HL-60 (cell line): Measurements from ENCODE around the gene GALK2.

Experiments
- GABPA ChIP-seq: IDR thresholded peaks from 2 replicates; pipeline ENCODE4 v1.6.1; 2012; ENCODE audit warnings: low read depth
- POLR2AphosphoS5 ChIP-seq: IDR thresholded peaks from 2 replicates; pipeline ENCODE4 v1.6.1; 2012; ENCODE audit warnings: low read depth
- TF ChIP-seq, protein P1 (sequence below): IDR thresholded peaks from one replicate; pipeline ENCODE4 v1.5.1; 2011; ENCODE audit warnings: low read length, control low read depth, inconsistent platforms; ENCODE audit not compliant: insufficient read depth
- TF ChIP-seq, protein P2 (sequence below): IDR thresholded peaks from 2 replicates; pipeline ENCODE4 v1.6.1; 2012; ENCODE audit warnings: low read depth; ENCODE audit not compliant: insufficient replicate concordance

DNA sequence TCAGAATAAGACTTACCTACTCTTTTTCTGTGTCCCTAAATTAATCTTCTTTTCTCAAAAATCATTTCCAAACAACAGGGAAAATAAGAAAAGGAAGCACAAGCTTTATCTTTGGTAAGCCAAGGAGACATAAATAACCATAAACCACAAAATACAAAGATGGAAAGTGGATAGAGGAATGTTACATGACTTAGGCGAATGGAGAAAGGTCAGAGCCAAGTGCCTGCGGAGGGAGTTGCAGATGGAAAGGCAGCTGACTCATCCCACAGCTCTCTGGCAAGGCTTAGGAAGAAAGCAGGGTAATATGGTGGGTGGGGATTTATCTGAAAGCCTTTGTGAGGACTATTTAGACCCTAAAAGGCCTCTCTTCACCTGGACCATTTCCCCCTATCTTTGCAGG lies 72.8 kb downstream of the GALK2 start:
- TF ChIP-seq, protein P1, sequence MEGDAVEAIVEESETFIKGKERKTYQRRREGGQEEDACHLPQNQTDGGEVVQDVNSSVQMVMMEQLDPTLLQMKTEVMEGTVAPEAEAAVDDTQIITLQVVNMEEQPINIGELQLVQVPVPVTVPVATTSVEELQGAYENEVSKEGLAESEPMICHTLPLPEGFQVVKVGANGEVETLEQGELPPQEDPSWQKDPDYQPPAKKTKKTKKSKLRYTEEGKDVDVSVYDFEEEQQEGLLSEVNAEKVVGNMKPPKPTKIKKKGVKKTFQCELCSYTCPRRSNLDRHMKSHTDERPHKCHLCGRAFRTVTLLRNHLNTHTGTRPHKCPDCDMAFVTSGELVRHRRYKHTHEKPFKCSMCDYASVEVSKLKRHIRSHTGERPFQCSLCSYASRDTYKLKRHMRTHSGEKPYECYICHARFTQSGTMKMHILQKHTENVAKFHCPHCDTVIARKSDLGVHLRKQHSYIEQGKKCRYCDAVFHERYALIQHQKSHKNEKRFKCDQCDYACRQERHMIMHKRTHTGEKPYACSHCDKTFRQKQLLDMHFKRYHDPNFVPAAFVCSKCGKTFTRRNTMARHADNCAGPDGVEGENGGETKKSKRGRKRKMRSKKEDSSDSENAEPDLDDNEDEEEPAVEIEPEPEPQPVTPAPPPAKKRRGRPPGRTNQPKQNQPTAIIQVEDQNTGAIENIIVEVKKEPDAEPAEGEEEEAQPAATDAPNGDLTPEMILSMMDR: no peak
- TF ChIP-seq, protein P2, sequence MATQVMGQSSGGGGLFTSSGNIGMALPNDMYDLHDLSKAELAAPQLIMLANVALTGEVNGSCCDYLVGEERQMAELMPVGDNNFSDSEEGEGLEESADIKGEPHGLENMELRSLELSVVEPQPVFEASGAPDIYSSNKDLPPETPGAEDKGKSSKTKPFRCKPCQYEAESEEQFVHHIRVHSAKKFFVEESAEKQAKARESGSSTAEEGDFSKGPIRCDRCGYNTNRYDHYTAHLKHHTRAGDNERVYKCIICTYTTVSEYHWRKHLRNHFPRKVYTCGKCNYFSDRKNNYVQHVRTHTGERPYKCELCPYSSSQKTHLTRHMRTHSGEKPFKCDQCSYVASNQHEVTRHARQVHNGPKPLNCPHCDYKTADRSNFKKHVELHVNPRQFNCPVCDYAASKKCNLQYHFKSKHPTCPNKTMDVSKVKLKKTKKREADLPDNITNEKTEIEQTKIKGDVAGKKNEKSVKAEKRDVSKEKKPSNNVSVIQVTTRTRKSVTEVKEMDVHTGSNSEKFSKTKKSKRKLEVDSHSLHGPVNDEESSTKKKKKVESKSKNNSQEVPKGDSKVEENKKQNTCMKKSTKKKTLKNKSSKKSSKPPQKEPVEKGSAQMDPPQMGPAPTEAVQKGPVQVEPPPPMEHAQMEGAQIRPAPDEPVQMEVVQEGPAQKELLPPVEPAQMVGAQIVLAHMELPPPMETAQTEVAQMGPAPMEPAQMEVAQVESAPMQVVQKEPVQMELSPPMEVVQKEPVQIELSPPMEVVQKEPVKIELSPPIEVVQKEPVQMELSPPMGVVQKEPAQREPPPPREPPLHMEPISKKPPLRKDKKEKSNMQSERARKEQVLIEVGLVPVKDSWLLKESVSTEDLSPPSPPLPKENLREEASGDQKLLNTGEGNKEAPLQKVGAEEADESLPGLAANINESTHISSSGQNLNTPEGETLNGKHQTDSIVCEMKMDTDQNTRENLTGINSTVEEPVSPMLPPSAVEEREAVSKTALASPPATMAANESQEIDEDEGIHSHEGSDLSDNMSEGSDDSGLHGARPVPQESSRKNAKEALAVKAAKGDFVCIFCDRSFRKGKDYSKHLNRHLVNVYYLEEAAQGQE: no peak
- TF ChIP-seq POLR2AphosphoS5: no peak
- TF ChIP-seq GABPA: no peak
